HL-60/S4 (cell line): ENCODE results near the gene TADA2B.

ENCODE experiments used
- in situ Hi-C: fragments of 300-500 bp; cut with MboI; formaldehyde crosslinking; loops from 2 replicates; pipeline ENCODE4 v1.14.3; 2022; ENCODE audit warnings: low sequenced_read_pairs

TADA2B gene, protein sequence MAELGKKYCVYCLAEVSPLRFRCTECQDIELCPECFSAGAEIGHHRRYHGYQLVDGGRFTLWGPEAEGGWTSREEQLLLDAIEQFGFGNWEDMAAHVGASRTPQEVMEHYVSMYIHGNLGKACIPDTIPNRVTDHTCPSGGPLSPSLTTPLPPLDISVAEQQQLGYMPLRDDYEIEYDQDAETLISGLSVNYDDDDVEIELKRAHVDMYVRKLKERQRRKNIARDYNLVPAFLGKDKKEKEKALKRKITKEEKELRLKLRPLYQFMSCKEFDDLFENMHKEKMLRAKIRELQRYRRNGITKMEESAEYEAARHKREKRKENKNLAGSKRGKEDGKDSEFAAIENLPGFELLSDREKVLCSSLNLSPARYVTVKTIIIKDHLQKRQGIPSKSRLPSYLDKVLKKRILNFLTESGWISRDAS

DNA sequence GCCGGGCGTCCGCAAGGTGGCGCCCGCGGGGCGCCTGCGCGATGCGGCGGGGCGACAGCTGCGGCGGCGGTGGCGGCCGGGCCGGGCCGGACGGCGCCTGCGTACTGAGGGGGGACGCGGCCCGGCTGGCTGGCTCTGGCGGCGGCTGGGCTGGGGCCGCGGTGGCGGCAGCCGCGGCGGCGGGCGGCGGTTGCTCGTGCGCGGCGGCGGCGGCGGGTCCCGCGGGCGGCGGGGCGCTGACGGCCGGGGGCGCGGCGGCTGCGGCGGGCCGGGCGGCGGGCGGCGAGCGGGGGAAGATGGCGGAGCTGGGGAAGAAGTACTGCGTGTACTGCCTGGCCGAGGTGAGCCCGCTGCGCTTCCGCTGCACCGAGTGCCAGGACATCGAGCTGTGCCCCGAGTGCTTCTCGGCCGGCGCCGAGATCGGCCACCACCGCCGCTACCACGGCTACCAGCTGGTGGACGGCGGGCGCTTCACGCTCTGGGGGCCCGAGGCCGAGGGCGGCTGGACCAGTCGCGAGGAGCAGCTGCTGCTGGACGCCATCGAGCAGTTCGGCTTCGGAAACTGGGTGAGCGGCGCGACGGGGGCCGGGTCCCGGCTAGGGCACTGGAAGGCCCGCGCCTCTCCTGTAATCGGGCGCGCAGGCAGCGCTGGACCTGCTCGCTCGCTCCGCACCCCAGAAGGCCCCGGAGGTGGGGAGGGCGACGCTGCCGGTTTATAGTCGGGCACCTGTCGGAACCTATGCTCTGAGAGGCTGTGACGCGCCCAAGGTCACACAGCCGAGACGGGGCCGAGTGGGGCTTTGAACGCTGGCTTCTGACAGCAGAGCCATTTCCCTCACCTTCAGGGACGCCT lies at the start of gene TADA2B:
TADA2B (plus strand) TSS at position 89 of the 853 bp plus-strand sequence; CDS start at position 297, 208 bp downstream.
- in situ Hi-C loops: no loop called here

DNA sequence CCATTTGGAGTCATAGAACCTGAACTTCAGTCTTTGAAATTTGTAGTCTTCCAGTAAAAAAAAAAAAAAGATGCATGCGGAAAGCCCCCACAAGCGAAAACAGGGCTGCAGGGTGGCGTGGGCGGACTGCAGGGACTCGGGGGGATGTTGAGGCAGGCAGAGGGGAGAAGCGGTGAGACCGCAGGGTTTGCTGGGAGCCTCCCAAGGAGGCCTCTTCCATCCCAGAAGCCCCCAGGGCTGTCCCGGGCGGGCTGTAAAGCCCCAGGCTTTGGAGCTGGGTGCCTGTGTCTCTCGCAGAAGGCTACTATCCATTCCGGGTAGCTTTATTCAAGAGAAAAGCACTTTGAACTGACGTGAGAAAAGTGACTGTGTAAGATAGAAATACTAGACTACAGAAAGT lies 46.7 kb upstream of the TADA2B start:
- in situ Hi-C loops: no loop called here

DNA sequence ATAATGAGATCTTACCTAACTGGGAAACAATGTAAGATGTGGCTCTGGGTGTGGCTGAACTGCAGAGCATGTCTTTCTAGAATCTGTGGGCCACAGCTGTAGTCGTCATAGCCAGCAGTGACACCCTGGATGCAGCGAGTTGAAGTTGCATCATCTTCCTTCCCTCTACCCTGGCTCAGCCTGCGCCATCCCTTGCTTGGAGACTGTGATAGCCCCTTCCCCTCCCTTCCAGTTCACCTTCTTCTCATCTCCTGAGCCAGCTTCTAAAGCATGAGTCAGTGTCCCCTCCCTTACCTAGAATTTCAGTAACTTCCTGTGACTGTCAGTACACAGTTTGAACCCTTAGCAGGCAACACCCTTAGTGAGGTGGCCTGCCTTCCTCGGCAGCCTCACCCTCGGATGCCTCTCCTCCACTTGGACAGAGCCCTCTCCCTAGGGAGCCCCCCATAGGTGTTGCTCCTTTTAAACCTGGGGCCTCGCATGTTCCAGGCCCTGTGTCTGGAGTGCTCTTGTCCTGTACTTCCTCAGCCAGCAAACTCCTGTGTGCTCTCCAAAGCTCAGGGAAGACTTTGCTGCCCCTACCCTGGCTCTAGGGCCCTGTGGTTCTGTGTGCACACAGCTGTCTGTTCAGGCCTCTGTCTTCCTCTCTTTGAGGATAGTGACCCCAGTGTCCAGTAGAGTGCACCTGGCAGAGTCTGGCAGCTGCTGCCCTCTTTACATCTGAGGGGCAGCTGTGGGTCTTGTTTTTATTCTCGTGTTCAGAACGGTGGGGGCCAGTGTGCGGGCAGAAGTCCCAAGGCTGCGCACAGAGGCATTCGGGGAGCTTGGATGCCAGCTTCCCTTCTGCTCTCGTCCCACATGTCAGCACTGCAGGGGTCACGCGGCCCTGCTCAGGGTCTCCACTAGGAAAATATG lies 43.7 kb upstream of the TADA2B start:
- in situ Hi-C loops: no loop called here

DNA sequence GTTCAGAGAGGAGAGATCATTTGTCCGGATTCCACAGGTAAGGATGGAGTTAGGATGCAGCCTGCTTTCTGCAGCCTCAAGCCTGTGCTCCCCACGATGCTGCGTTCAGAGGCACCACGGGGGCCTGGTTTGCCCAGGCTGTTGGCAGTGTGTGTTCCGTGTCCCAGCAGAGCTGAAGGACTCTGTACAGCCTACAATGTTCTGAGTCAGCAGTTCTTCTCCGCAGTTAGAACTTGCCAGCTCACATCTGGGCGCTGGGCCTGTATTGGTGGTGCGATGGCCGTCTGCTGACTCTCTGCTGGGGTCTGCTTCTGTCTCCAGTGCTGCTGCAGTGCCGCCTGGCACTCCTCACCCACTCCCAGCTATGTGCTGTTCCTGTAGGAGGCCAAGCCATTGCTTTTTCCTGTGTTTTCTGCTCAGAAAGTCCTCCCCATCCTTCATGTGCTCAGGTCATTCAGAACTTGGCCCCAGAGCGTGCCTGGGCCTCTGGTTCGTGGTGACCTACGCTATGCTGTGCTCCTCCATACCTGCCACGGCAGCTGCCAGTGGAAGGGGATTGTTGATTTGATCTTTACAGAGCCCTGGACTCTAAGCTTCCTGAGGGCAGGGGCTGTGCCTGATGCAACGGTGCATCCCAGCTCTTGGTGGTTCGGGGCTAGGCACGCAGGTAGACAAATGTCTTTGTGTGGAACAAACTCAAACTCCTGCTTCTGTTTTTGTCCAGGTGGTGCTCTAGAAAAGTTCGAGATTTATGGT lies 42.6 kb upstream of the TADA2B start:
- in situ Hi-C loops: no loop called here

DNA sequence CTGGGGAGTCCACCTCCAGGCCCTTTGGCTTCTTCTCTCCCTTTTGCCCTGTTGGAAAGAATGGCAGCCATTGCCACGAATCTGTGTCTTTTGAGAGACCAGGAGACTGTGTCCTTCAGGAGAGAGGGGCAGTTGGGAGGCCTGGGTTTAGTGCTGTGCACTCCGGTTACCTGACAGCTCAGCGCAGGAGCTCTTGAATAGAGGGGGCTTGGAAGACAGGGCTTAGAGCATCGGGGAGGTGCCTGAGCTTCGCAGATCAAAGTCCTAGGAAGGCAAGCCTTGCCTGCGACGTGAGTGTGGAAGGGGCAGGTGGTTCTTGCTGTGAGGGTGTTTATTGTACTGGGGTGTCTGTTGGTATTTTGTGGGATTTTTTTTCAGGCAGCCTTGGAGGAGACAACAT lies 41.9 kb upstream of the TADA2B start:
- in situ Hi-C loops: no loop called here

DNA sequence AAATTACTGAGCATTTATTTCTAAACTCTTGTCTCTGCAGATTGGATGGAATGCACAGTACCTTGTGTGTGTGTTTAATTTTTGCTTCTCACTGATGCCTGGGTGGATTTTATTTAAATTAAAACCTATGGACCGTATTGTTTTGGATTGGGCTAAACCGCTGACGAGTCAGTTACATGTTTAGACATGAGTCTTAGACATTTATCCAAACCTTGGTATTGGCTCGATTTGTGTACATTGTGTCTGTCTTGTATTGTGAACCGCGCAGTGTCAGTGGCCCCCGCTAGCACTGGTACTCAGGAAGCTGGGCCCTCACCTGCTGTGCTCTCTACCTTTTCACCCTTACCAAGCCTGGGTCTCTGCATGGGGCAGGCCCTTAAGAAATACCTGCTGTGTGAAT lies 40.8 kb upstream of the TADA2B start:
- in situ Hi-C loops: no loop called here

DNA sequence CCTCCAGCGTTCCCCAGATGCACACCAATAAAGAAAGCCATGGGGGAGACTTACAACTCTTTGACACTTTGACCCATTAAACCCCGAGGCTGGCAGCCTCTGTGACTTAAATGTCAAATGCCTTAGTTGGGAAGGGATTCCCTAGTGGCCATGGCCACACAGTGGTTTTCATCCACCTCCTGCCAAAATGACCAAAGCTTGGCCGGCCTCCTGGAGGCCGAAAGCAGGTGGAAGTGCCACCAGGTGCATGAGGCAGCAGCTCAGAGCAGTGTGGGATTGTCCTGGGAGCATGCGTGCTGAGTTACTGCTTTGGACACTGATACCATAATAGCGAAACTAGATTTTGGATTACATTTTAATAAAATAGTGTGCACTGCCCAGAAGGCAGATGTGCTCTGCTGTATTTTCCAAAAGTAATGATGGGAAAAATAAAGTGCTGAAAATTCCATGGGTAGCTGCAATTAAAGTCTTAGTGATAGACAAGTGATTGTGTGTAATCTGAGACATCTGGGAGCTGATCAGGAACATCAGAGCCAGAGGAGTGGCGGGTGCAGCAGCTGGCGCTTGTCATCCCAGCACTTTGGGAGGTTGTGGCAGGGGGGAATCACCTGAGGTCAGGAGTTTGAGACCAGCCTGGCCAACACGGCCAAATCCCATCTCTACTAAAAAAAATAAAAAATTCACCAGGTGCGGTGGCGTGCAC lies 39.8 kb upstream of the TADA2B start:
- in situ Hi-C loops: no loop called here

DNA sequence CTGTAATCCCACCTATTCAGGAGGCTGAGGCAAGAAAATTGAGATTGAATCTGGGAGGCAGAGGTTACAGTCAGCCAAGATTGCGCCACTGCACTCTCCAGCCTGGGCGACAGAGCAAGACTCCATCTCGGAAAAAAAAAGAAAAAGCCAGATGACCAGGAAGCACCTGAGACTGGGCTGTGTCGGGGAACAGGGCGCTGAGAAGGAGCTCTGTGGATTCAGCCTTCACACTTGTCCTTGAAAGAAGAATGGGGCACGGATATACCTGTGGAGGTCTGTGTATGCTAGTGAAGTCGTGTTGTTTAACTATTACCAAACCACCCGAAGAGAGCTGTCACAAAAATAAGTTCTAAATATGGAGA lies 39.3 kb upstream of the TADA2B start:
- in situ Hi-C loops: no loop called here

DNA sequence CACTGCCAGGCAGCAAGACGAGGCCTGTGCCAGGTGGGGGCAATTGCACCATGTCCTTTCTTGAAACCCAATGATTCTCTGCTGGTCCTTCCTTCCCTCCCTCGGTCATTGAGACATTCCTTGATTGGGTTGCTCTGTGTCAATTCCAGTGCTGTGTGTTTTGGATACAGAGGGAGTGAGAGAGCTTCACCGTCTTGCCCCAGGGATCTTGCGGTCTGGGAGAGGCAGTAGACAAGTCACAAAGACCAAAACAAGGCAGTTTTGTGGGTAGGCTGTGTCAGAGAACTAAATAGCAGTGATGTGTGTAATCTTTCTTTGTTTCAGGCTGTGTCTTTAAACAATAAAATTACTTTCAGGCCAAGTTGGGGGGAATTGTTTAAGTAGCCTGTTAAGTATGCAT lies 38.8 kb upstream of the TADA2B start:
- in situ Hi-C loops: no loop called here

DNA sequence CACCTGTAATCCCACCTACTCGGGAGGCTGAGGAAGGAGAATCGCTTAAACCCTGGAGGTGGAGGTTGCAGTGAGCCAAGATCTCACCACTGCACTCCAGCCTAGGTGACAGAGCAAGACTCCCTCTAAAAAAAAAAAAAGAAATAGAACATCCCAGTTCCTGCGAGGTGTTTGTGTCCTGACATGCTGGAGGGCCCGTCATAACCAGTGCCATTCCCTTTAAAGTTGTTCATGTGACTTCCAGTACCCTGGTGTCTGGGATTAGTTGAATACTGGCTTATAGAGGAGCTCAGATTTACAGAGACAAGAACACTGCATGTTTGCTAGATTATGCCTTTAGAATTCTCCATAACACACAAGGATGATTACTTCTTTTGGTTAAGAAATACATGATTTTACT lies 37.6 kb upstream of the TADA2B start:
- in situ Hi-C loops: no loop called here

DNA sequence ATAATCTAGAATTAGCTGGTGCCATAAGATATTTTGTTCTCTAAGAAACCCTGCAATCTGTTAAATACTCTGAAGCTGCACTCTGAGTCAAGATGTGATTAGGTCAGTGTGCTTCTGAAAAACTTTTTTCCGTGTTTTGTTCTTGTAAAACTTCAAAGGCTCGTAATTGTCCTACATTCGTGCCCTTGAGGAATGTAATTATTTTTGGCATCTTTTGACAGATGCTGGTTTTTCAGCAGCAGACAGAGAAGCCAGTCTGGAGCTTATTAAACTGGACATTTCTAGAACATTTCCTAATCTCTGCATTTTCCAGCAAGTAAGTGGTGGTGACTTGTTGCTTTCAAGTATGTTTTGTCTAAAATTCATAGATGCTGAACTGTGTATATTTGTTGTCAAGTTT lies 36.8 kb upstream of the TADA2B start:
- in situ Hi-C loops: no loop called here

DNA sequence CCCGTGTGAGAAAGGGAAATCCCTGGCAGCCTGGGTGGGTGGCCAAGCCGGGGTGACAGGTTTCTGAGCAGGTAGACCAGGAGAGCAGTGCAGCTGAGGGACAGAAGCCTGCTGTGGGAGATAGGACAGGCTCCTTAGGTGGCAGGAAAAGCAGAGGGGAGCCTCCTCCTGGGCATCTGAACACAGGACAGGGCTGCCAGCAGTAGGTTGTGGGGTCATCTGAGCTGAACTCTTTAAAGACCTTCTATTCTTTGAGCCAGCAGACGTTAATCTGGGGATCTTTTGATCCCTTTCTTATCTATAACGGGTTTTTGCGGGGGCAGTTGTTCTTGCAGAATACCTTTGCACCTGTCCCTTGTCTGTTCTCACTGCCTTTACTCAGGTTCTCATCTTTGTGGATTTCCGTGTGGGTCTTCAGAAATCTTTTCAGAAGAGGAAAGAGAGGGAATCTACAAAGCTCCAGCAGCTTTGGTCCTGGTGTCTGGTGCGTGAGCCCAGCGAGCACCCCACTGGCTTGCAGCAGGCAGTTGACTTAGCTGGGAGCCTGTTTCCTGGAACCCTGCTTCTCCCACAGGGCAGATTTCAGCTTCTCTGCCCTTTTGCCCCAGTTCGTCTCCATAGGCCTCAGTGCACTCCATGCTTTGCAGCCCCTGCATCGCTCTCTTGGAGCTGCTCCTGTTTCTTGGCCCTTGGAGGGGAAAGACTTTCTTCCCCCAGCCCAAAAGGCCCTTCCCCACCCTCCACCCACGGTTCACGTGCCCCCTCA lies 35.8 kb upstream of the TADA2B start:
- in situ Hi-C loops: no loop called here

DNA sequence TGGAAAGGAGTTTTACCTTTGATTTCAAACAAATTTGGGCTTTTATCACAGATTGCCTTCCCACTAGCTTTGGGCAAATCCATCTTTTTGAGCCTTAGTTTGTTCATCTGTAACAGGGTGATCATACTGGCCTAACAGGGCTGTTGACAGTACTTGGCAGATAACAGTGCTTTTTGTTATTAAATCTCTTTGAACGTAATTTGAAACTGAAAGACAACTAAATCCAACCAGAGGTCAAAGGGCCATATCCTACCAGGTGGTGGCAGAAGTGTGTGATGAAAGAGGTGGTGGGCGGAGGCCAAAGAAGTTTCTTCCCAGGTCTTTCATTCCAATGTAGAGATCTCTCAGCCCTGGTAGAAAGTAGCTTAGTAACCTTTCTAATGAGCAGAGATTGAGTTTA lies 35.2 kb upstream of the TADA2B start:
- in situ Hi-C loops: no loop called here

DNA sequence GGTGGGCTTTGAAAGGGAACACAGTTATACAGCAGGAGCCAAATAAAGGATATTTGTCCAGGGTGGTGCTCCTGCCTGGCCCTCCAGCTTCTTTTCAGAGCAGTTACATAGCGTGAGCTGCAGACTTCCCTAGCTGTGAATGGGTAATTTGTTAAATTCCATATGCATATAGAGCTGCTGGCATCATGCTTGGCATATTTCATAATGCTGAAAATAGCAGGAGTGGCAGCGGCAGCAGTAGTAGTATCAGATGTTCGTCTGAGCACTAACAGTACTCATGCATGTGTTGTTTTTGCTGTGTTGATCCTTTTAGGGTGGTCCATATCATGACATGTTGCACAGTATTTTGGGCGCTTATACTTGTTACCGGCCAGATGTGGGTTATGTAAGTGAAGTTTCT lies 33.6 kb upstream of the TADA2B start:
- in situ Hi-C loops: no loop called here

DNA sequence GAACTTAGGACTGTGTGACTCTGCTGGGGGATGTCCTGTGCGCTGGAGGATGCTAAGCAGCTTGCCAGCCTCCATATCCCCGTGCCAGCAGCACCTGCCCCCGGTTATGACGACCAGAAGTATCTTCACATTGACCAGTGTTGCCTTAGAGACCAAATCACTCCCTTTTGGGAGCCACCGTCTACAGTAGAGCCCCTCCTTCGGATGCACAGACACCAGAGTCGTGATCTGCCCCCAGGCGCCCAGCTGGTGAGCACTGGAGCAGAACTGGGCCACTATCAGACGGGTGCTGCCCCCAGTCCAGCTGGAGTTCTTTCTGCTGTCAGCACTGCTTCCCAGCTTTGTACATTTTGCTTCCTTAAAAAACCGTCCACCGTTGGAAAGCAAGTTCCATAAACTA lies 30.0 kb upstream of the TADA2B start:
- in situ Hi-C loops: no loop called here

DNA sequence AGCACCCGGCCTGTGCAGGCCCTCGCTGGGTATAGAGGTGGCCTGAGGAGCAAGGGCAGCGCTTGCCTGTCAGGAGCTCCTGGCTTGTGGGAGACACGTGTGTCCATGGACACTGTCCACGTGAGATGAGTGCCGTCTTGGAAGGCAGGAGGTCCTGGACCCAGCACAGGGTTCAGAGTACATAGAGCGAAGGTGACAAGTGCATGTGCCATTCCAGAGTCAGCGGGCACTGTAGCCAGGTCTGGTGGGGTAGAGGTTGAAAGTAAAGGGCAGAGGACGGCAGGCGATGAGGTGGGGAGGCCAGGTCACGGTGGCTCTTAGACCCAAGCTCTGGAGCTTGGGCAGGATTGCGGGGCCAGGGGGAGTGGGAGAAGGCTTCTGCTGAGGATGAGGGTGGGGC lies 28.4 kb upstream of the TADA2B start:
- in situ Hi-C loops: no loop called here

DNA sequence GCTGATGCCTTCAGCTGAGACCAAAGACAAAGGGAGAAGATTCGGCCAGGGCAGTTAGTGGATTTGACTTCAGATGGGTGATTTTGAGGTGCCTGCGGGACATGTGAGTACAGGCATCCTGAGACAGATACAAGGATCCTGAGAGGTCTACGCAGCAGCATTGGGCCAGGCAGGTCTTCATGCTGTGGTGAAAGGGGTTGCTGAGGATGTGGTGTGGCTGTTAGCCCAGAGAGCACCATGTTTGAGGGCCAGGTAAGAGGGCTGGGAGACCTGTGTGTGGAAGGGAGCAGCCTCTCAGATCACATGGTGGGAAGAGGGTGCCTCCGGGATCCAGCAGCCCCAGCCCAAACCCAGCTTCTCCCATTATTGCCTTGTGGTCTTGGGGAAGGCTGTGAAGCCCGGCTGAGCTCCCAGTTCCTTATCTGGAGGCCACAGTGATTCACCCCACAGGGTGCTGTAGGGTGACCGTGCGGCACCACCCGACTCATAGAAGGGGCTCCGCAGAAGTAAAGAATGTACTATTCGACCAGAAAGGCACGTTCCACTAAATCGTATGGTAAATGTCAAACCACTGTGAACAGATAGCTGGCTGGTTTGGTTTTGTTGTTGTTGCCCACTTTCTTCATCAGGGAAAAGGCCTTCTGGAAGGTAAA lies 27.7 kb upstream of the TADA2B start:
- in situ Hi-C loops: no loop called here

DNA sequence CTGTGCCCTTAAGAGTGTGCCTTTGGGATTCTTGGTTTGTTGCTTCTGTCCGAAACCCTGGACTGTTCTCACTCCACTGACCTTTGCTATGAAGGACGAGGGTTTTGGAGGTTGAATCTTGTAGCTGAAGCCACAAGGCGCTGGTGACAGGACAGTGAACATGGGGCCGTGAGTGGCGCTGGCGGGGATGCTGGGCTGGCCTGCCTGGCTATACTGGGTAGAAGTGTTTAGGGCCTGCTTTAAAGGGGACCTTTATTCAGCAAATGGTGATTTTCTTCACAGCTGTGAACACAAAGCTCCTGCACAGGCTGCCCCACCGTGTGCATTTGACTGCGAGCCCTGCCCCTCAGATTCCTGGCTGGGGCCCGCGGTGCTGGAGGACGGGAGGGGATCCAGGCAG lies 27.1 kb upstream of the TADA2B start:
- in situ Hi-C loops: no loop called here

DNA sequence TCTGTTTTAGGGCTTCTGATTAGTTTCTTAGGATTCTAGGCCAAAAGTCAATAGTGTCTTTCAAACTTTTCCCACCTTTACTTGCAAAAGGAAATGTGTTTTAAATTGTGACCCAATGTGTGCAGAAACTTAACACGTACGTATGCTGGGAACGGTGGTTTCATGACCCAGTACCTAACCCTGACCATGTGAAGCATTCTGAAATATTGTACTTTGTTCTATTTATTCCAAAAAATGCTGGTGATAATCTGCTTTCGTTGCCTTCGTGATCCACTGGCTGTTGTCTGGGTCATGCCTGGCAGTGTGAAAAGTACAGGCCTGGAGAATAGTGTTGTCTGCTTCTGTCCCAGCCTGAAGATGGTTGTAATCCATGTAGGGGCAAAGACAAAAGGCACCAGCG lies 26.7 kb upstream of the TADA2B start:
- in situ Hi-C loops: no loop called here
